Left ventricle myocardium superior (tissue), 1 donor: ENCODE data around the gene PACSIN1. TPM values are rescaled to one million over a fixed set of nuclear protein-coding genes. Genes with fewer than 3 reads are reported as not detected.

Experiments used
- ATAC-seq: fragments of 200-7000 bp; cut with Tn5 transposase; one replicate; pipeline ENCODE4 v1.9.1; 2020; ENCODE audit warnings: mild to moderate bottlenecking, moderate library complexity
- DNase-seq: peaks from one replicate; pipeline ENCODE4 v3.0.0-alpha.2; 2020
- intact Hi-C: fragments of 100-400 bp; cut with micrococcal nuclease; formaldehyde crosslinking; loops from one replicate; pipeline ENCODE4 v1.11.0; 2022
- long read RNA-seq: library from polyadenylated mRNA; unstranded; transcript quantifications from one replicate; pipeline ENCODE4 v2.0.0, GENCODE V29; 2021
- total RNA-seq: library from RNA; stranded (reverse); fragmentation: NEBNext Ultra II Directional; extraction: Animal tissue kit (Norgen Biotek cat#: 25700); gene quantifications from one replicate; pipeline ENCODE4 v1.2.1, GENCODE V29; 2021
- donor health status: DM: no; HTN: yes; CAD: no; lungs with severe emphysema.

PACSIN1 gene, protein sequence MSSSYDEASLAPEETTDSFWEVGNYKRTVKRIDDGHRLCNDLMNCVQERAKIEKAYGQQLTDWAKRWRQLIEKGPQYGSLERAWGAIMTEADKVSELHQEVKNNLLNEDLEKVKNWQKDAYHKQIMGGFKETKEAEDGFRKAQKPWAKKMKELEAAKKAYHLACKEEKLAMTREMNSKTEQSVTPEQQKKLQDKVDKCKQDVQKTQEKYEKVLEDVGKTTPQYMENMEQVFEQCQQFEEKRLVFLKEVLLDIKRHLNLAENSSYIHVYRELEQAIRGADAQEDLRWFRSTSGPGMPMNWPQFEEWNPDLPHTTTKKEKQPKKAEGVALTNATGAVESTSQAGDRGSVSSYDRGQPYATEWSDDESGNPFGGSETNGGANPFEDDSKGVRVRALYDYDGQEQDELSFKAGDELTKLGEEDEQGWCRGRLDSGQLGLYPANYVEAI
- total RNA-seq = 13.6 TPM
- long read RNA-seq, full-length matches to known transcripts = 2 of 24 reads
- long read RNA-seq, partial matches to known transcripts = 1 of 24 reads
- long read RNA-seq, other reads (novel, unspliced or antisense) = 21 of 24 reads

DNA sequence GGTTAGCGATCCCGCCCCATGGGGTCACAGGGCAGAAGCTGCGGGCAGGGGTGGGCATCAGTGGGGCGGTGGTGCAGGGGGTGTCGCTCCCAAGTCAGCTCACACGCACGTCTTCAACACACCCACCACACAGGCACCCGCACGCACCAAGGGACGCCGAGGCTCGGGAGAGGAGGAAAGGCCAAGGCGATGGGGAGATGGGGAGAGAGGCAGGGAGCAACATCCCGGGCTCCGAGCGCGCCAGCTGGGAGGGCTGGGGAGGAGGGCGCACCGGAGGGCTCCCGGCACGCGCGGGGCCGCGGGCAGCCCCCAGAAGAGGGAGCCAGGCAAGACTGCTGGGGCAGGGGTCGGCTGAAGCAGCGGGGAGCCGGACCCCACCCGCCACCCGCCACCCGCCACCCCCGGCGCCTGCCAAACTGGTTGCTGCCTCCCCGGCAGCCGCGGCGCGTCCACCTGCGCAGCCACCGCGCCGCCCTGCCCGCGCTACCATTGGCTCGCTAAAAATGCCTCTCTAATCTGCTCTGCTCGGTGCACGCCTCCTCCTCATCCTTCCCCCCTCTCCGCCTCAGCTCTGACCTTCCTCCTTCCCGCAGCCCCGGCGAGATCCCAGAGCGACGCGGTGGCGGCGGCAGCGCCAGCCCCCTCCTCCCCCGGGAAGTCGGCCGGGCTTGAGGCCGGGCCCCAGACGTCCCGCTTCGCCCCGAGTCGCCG lies at the start of gene PACSIN1:
TSS of gene PACSIN1 (plus strand) at position 546 of the 711 bp plus-strand sequence. CDS start 60,230 bp downstream, outside the sequence.
- ATAC-seq (peak; percentile 80), DNase-seq (peak; percentile 47)
- intact Hi-C loops = no loop called here

DNA sequence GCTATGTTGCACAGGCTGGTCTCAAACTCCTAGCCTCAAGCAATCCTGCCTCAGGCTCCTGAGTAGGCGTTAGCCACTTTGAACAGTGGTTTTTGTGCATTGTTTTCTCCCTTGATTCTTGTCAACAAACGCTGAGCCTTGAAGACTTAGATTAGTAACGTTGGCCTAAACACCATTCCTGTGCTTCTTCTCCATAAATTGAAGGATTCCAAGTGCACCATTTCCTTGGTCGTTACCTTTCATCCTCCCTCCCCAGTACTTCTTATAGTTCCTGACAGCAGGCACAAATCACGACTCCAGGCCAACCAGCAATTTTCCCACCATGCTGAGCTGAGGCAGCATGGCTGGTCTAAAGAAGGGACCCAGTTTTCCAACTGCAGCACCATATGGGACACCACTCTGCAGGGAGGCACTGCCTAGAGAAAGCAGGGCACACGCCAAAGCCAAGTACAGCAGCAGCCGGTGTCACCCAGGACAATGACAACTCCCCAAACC lies 49.0 kb upstream of the PACSIN1 start:
- DNase-seq (no peak), ATAC-seq (no peak)
- intact Hi-C loops = loop anchor here (10.0 kb wide), 1 partner anchor 222 kb away; no protein-coding TSS in a partner anchor

DNA sequence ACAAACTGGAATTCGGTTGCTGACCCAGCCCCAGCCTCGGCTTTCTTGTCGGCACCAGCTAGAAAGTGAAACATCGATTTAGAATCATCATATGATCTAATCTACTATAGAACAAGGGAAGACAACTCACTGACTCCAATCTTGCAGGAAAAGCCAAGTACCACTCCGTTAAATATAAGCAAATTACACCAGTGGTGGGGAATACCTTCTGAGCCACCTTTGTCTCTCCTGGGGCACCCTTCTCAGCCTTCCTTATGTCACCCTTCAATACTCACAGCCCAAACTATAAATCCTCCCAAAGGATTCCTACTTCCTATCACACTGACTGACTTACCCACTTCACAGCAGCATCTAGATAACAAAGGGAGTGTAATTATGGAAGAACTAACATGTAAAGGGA lies 47.5 kb upstream of the PACSIN1 start:
- intact Hi-C loops = loop anchor here (10.0 kb wide), 1 partner anchor 224 kb away; no protein-coding TSS in a partner anchor
- no peak for ATAC-seq
- no peak for DNase-seq

DNA sequence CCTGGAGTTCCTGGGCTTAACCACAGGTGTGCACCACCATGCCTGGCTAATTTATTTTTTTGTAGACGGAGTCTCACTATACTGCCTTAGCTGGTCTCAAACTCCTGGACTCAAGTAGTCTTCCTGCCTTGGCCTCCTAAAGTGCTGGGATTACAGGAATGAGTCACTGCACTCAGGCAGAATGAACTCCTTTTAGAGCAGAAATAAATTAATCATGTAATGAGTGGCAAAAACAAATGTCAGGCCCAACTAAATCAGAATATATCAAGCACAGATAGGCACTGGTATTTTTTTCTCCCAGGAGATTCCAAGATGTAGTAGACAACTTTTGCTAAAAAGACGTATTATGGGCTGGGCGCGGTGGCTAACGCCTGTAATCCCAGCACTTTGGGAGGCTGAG lies 42.6 kb upstream of the PACSIN1 start:
- intact Hi-C loops = no loop called here
- DNase-seq (no peak), ATAC-seq (no peak)

DNA sequence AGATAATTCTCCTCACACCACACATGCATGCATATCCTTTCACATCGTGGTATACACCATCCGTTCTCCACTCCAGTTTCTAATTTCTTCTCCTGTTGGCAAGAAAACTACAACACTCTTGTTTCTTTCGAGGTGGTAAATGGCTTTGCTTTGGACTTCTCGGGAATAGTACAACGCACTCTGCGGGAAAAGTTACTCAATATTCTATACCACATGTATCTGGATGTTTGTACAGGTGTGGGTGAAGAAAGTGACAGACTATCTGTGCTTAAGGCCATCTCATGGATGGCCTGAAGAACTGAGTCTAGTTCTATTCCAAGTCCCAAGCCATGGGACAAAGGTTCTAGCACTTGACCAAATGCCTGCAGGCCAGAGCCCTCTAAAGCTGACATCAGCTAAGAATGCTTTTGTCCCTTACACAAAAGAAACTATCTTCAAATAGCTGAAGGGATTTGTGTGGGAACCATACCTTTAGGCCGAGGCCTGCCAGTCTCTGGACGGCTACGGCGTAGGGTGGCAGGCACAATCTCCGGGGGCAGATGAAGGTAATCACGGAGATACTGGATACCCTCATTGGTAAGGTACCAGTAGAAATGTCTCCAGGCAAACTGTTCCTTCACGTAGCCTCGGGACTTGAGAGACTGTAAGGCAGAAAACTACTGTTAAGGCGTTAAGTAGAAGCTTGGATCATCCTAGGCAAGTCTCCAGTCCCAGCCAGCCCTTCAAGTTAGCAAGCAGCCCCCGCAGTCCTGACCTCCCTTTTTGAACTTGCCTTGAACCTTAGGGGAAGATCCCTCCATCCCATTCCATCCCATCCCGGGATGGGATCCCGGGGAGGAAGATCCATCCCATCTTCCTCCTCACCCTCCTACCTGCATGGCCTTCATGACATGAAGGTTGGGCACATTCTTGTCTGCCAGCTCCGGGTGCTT lies 41.4 kb upstream of the PACSIN1 start:
- no peak for DNase-seq
- no peak for ATAC-seq
- intact Hi-C loops = no loop called here

DNA sequence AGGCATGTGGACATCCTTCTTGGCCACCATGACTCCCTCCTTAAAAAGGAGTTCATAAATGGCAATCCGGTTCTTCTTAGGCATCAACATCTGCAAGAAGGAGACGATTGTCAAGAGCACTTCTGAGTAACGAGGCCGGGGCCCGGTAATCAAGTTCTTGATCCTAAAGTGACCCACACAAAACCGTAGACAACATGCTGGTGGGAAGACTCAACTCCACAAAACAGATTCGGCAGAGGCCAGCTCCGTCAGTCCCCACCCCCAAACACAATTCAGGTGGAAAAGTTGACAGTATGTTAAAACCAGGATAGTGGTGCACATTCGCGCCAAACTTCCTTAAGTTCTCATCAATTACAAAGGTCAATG lies 40.8 kb upstream of the PACSIN1 start:
- ATAC-seq = no peak
- DNase-seq = no peak
- intact Hi-C loops = no loop called here

DNA sequence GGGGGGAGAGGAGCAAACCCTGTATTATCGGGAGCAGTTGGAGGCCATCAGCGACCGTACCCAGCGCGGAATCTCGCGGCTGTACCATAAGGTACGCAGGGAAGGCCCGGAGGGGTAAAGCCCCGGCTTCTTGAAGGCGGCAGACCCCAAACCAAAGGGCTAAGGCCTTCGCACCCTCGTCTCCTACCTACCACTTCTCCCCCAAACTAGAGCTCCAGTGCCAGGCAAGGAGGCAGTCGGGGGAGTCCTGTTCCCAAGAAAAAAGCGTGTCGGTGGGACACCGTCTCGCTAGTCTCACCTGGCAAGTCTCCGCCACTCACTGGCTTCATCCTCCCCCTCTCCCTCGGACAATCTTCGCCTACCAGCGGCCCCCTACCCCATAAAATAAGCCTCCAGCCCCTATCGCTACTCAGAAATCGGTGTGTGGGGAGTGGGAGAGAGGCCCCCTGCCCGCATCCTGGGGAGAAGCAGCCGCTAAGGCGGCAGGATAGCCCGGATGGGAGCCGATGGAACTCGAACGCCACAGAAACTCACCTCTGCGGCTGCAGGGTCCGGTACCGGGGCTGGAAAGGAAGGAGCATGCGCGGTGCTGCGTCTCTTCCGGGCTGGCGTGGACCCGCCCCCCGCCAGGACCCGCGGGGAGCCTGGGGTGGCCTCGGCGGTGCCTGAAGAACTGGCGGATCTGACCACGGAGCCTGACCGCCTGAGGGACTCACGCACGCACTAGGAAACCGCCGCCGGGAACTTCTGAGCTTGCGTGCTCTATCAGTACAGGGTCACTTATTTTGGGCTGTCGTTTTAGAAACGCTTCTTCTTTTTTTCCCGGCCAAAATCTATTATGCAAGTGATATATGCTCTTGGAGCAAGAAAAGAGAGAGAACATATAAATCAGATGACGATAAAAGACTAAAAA lies 40.1 kb upstream of the PACSIN1 start, which contains the start of gene RPS10:
TSS of gene RPS10 (minus strand) at position 572 of the 913 bp plus-strand sequence. CDS start 848 bp downstream, outside the sequence.
- intact Hi-C loops = no loop called here
- DNase-seq = peak; percentile 98
- peak; percentile 99 for ATAC-seq

DNA sequence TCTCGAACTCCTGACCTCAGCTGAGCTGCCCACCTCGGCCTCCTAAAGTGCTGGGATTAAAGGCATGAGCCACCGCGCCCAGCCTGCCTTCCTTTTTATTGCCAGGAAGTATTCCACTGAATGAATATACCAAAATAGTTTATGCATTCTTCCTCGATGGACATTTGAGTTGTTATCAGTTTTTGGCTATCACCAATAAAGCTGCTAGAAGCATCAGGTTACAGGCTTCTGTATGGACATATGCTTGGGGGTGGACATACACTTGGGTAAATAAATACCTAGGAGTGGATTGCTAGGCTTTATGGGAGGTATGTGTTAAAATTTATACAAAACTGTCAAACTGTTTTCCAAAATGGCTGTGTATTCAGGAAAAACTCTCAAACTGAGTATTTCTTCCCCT lies 30.0 kb upstream of the PACSIN1 start:
- DNase-seq (no peak), ATAC-seq (no peak)
- intact Hi-C loops = no loop called here

DNA sequence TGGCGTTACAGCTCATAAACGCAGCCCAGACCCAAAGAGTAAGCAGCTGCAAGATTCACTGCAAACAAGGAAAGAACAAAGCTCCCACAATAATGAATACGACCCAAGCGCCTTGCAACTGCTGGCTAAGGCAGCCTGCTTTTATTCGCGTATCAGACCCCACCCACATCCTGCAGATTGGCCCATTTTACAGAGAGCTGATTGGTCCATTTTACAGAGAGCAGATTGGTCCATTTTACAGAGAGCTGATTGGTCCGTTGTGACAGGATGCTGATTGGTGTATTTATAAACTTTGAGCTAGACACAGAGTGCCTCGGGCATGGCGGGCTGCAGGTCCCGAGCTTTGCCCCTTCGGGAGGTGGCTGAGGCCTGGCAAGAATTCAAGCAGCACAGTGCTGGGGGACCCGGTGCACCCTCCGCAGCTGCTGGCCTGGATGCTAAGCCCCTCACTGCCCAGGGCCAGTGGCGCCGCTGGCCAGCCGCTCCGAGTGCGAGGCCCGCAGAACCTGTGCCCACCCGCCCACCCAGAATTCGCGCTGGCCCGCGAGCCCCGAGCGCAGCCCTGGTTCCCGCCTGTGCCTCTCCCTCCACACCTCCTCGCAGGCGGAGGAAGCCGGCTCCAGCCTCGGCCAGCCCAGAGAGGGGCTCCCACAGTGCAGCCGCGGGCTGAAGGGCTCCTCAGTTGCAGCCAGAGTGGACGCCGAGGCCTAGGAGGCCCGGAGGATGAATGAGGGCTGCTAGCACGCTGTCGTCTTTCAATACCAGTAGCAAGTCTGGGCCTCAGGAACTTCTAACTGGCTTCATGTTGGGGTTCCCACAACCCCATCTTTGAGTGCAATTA lies 28.9 kb upstream of the PACSIN1 start:
- ATAC-seq (no peak), DNase-seq (no peak)
- intact Hi-C loops = no loop called here

DNA sequence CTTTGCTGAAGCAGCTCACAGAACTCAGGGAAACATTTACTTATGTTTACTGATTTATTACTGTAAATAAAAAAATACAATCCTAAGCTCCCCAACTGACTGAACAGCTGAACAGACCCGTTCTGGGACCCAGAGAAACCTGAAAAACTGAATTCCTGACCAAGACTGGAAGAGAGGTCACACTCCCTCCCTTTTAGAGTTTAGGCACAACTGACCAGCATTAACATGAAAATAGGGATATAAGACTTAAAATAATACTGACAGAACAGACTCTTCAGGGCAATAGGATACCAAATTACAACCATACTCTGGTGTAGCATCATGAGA lies 28.3 kb upstream of the PACSIN1 start:
- intact Hi-C loops = no loop called here
- ATAC-seq = no peak
- no peak for DNase-seq

DNA sequence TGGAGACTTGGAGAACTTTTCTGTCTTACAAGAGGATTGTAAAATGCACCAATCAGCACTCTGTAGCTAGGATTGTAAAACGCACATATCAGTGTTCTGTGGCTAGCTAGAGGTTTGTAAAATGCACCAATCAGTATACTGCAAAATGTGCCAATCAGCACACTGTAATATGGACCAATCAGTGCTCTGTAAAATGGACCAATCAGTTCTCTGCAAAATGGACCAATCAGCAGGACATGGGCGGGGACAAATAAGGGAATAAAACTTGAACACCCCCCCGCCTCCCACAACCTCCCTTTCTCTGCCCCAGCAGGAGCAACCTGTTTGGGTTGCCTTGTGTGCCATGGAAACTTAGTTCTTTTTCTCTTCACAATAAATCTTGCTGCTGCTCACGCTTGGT lies 27.2 kb upstream of the PACSIN1 start:
- no peak for DNase-seq
- intact Hi-C loops = no loop called here
- no peak for ATAC-seq

DNA sequence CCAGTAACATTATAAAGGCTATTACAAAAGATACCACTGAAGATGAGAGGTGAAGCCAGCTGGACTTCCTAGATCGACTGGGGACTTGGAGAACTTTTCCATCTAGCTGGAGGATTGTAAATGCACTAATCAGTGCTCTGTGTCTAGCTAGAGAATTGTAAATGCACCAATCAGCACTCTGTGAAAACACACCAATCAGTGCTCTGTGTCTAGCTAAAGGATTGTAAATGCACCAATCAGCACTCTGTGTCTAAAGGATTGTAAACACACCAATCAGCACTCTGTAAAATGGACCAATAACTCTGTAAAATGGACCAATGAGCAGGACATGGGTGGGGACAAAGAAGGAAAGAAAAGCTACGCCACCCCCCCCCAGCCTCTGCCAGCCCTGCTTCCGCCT lies 26.4 kb upstream of the PACSIN1 start:
- no peak for ATAC-seq
- intact Hi-C loops = no loop called here
- DNase-seq = no peak

DNA sequence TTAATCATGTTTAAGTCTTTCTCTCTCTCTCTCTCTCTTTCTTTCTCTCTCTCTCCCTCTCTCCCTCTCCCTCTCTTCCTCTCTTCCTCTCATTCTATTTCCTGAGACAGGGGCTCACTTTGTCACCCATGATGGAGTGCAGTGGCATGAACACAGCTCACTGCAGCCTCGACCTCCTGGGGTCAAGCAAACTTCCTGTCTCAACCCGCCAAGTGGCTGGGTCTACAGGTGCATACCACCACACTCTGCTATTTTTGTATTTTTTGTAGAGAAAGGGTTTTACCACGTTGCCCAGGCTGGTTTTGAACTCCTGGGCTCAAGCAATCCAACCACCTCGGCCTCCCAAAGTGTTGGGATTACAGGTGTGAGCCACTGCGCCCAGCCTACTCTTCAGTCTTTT lies 24.4 kb upstream of the PACSIN1 start:
- no peak for ATAC-seq
- no peak for DNase-seq
- intact Hi-C loops = no loop called here

DNA sequence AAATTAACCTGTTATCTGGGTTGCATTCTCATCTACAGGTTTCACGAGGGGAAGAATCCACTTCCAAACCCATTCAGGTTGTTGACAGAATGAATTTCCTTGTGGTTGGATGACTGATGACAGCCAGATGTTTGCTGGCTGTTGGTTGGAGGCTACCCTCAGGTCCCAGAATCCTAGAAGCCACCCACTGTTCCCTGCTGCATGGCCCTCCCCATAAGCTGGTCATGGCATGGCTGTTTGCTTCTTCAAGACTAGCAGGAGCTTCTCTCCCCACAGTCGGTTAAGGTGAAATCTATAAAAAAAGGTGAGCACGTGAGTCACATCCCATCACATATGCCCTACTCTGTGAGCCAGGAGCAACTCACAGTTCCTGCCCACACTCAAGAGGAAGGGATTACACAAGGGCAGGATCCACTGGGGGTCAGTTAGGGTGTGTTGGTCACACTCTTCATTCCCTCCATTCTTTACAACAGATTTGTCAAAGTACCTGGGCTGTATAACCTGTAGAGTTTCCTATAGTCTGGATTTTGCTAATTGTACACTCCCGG lies 20.5 kb upstream of the PACSIN1 start:
- DNase-seq (no peak), ATAC-seq (no peak)
- intact Hi-C loops = no loop called here

DNA sequence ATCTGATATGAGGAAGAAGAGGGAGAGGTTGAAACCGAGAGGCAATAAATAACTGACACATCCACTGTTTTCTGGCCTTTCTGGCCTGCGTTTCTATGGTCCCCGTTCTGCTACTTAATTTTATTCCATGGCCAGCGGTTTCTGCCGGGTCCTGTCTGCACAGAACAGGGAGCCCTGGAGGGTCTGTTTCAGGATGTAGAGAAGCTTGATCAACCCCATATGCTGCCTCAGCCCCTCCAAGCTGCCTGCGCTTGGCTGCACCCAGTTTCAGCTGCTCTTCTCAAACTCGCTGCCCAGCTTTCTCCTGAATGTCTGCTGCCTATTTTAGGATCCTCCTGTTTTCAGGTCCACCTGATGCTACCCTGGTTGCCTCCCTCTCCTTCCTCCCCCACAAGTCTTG lies 18.5 kb upstream of the PACSIN1 start:
- intact Hi-C loops = no loop called here
- ATAC-seq (no peak), DNase-seq (no peak)

DNA sequence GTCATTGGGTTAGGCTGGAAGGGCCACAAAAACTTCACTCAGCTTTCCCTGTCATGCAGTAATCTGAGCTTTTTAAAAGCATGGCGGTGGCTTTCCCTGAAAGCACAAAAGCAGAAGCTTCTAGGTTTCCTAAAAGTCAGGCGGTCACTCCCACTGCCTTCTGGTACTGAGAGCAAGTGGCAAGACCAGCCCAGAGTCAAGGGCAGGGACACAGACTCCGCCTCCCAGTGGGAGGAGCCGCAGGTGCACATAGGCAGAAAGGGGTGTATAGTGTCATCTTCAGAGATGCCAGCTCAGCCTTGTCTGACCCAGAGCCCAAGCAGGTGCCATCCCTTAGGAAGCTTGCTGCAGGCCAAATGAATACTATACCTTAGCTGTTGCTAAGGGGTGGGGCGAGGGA lies 18.0 kb upstream of the PACSIN1 start:
- no peak for ATAC-seq
- DNase-seq = no peak
- intact Hi-C loops = no loop called here

DNA sequence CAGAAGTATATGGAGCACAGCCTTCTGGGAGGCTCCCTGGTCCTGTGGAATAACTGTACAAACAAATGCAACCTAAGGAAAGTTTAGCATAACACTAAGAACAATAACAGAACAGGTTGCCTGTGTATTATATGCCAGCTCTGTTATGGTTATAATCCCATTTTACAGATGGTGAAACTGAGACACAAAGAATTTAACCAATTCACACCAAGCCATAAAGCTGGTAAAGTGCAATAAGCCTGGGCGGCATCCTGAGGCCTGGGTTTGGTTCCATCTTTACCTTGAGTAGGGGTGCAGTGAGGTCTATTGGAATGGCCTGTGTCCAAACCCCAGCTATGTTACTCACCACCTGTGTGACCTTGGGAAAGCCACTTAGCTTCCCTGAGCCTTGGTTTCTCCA lies 14.7 kb upstream of the PACSIN1 start:
- intact Hi-C loops = loop anchor here (10.0 kb wide), 1 partner anchor 154 kb away; no protein-coding TSS in a partner anchor
- no peak for DNase-seq
- ATAC-seq = no peak
